Measurements from ENCODE around the gene ATP1B1. TPM values are rescaled to one million over a fixed set of nuclear protein-coding genes. Genes with fewer than 3 reads are reported as not detected.

ATP1B1 gene
- total and polyA plus RNA-seq, 2 of the 8 experiments (the other 6 are each of a cell fraction or from before 2014, with no cell fraction given): 16.3 to 76.5 TPM

GRCh38 chr1:169060043-169060722, 46.3 kb upstream of the ATP1B1 start (continued):
- TF ChIP-seq CHD7 (IDR thresholded peaks at IDR 0.05; ENCODE audit: insufficient replicate concordance, low read length) (no peak), TBP (IDR thresholded peaks at IDR 0.05; ENCODE audit: low read depth, low read length) (no peak), E2F6 (IDR thresholded peaks at IDR 0.05) (no peak), GTF2F1 (IDR thresholded peaks at IDR 0.05; ENCODE audit: borderline replicate concordance, low read depth, low read length) (no peak), SIRT6 (IDR thresholded peaks at IDR 0.05; ENCODE audit: low read length) (no peak), BACH1 (IDR thresholded peaks at IDR 0.05; ENCODE audit: low read length) (no peak), NRF1 (IDR thresholded peaks at IDR 0.05; ENCODE audit: low read depth, low read length) (no peak), PHF8 (conservative IDR thresholded peaks at IDR 0.05; ENCODE audit: low read depth, low read length) (no peak), RAD21 (IDR thresholded peaks at IDR 0.05 in 1 of 2, conservative IDR thresholded peaks at IDR 0.05 in 1 of 2; ENCODE audit: low read depth in 2 of 2, low read length in 2 of 2) (no peak), TEAD4 (IDR thresholded peaks at IDR 0.05; ENCODE audit: low read depth, low read length) (no peak)

Data from H1 (cell line).